Posterior vena cava (tissue), 2 donors: Measurements from ENCODE around the gene TLR8. TPM values are rescaled to one million over a fixed set of nuclear protein-coding genes. Genes with fewer than 3 reads are reported as not detected.
A peak's percentile ranks its signal among the peaks of the same experiment; 100 is the strongest.

Source experiments
- DNase-seq: peaks from one replicate; pipeline ENCODE4 v3.0.0-alpha.2; 2020; ENCODE audit warnings: low spot score
- intact Hi-C, 2 donors: fragments of 100-400 bp; cut with DNase I; formaldehyde crosslinking; loops; one replicate each; pipeline versions ENCODE4 v1.14.1 to v1.14.2; 2022 to 2023
- total RNA-seq, 2 donors: library from RNA; stranded (reverse); fragmentation: NEBNext Ultra II Directional; extraction: Animal tissue kit (Norgen Biotek cat#: 25700); gene quantifications; one replicate each; pipeline ENCODE4 v1.2.1, GENCODE V29; 2021
- donor health status: DM: yes; HTN: yes; CAD: no.
- donor health status: DM: yes; HTN: yes; CAD: no.

TLR8 gene
- total RNA-seq, 2 donors from 2014 or later: 1.3 to 5.1 TPM

DNA sequence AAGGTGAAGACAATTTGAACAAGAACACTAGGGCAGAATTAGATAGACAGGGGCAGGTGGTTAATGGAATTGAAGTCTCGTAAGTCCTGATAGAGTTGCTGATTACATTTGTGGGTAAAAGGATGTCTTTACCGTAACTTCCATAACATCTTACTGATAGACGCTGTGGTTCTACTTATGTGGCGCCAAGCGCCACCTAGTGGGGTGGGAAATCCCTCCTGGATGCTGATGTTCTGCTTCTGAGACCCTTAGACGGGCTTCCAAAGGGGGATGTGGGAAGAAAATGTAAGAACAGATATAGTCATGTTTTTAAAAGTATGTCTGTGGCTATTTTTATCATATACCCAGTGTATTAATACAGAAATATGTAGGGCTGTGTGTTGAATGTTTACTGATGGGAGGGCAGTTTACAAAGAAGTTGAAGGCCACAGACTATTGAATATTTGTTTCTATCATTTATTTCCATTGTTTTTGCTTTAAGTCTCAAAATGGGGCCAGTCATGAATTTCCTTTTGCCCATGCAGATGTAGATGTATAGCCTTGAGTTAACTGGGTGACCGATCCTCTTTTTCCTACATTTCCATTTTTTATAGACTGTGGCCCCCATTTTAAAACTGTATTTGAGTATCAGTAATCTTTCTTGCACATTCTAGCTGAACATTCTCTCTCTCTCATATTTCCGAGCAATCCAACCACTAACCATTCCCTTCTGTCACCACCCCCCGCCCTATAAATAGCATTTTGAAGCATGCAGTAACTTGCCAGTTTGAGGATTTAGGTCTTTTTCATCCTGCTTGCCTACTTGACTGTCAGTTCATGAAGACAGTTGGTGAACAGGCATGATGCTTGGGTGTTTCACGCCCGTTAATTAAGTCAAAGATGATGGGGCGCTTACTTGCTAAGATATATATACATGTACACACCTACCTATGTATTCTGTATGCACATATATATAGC, 12.1 kb upstream of the TLR8 start:
- intact Hi-C loops: loop anchor here in 1 of 2 donors (10.0 kb wide), 1 partner anchor 80 kb away; no protein-coding TSS in a partner anchor
- no peak for DNase-seq

DNA sequence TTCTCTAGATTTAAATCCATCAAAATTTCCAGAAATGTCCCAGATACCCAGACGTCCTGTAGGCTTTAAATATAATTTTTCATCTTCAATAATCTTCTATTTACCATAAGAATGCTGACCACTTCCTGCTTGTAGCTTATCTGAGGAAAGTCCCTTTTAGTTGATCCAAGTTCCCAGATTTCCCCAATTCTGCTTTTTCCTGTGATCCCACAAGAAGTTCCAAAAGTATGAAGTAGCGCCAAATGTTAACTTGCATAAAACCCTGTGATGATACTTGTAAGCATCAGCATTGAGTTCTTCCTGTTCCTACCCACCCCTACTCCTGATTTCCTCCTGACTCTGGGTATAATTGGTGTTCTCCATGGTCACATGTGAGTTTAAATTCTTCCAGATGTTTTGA, 10.6 kb upstream of the TLR8 start:
- intact Hi-C loops: loop anchor here in 1 of 2 donors (10.0 kb wide), 1 partner anchor 81 kb away; no protein-coding TSS in a partner anchor
- DNase-seq: no peak

DNA sequence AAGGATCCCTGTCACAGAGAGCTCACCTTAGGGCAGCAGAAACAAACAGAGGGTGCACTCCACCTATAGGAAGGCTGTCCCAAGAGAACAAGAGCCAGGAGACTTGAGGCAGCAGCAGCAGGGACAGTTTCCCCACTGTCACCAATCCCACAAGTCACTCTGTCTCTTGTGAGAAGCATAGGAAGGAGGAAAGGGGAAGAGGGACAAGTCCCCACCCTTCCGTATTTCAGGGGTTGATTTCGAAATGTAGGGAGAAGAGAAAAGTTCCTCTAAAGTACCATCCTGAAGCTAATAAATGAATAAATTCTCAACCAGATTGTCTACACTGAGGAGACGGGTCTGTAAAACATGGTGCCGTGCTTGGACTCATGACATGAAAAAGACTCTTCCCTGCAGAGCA, 9.5 kb upstream of the TLR8 start:
- no peak for DNase-seq
- intact Hi-C loops: loop anchor here in 1 of 2 donors (10.0 kb wide), 1 partner anchor 82 kb away; no protein-coding TSS in a partner anchor

DNA sequence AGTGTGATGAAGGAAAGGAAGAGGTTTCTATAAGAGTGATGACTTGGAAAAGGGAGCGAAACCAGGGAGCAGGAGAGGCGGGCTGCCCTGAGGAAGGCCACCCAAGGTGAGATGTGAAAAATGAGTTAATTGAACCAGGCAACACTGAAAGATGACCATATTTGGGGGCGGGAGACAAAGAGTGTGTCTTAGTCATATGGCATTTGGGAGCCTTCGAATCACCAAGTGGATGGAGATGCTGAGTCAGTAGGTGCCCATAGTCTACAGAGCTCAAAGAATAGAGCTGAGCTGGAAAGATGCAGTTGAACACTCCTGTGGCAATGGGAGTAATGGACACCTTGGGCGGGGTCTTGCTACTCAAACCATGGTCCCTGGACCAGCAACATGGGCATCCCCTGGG, 8.3 kb upstream of the TLR8 start:
- intact Hi-C loops: loop anchor here in 1 of 2 donors (10.0 kb wide), 1 partner anchor 83 kb away; no protein-coding TSS in a partner anchor

DNA sequence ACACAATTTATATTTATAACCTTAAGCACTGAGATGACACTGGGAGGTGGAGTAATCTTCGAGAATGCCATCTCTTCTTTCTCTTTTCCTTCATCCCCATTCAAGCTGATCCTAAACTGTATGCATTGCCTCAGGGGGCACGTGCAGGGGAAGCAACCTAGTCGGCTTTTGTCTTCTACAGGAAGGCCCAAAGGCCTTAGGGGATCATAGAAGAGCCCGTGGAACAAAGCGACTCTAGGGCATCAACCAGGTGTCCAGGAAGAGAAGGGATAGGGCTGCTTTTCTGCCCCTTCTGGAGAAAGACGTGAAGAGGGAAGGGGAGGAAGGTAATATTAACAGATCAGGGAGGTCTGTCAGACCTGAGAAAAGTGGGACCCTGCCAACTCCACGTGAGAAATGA, 6.9 kb upstream of the TLR8 start:
- DNase-seq: no peak
- intact Hi-C loops: loop anchor here in 1 of 2 donors (10.0 kb wide), 1 partner anchor 85 kb away; no protein-coding TSS in a partner anchor

More for the DNA sequence above, 8.3 kb upstream of the TLR8 start:
- no peak for DNase-seq

DNA sequence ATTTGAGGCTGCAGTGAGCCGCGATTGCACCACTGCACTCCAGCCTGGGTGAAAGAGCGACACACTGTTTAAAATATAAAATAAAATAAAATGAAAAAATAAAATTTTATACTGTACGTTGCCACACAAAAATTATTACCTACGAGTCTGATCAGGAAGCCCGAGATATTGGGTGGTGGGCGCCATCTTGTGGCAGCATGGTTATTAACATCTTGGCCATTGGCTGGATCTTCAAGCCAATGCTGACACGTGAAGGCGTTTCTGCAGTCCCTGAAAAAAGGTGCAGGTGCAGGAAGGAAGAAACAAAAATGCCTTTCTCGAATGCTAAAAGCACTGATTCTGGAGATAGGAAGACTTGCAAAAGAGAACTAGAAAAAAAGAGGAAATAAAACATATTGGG, 4.9 kb upstream of the TLR8 start:
- DNase-seq: peak; percentile 87
- intact Hi-C loops: no loop called here

DNA sequence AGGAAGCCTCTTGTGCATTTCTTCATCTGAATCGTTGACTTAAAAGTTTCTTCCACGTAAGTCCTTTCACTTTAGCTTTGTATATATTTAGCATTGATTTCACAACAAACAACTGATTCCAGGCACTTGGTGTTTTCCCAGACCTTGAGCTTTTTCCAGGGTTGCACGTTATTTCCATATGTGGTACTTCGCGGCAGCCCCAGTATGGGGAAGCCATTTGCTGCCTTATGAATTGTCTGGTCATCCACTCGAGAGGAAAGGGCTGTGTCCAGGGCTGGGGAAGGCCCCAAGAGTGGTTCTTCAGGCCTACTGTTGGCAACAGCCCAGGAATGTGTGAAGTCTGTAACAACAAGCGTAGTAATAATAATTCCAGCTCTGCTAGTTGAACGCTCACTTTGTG, 2.8 kb upstream of the TLR8 start:
- no peak for DNase-seq

DNA sequence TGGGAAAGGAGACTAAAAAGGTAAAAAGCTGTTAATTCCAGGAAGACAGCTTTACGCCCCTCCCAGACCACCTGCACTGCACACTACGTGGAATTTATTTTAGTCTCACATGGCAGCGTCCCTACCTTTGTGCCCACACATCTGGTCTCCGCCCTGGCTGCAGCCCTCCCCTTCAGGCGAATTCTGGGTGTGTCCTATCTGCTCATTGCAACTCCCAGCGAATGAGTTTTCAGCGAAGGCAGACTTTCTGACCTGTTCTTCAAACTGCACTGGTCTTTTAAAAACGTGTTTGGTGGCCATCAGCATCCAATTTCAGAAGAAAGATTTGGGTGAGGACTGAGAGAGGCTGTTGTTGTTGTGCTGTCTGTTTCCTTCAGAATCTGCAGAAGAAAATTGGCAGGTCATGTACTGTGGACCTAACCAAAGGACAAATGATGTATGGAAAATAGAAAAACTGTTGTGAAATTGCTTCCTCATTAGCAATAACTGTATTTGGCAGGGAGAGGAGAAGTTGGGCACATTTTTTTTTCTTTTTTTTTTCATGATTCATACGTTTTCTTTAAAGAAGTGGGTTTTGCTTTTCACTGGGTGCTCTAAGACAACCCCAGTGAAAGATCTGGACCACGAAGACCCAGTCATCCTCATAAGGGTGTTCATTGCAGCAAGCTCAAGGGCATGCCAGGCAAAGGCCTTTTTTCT, 4.2 kb downstream of the TLR8 start:
- no peak for DNase-seq
- intact Hi-C loops: no loop called here

More for the DNA sequence above, 2.8 kb upstream of the TLR8 start:
- intact Hi-C loops: no loop called here

DNA sequence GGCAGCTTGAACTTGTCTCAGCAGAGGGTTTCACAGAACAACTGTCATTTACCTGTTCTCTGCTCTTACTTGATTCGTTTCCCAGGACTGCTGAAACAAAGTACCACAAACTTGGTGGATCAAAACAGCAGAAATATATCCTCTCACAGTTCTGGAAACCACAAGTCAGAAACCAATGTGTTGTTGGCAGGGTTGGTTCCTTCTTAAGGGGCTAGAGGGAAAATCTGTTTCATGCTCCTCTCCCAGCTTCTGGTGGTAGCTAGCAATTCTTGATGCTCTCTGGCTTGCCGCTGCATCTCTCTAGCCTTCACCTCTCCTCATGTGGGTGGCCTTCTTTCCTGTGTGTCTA, 4.7 kb downstream of the TLR8 start:
- DNase-seq: no peak
- intact Hi-C loops: no loop called here

DNA sequence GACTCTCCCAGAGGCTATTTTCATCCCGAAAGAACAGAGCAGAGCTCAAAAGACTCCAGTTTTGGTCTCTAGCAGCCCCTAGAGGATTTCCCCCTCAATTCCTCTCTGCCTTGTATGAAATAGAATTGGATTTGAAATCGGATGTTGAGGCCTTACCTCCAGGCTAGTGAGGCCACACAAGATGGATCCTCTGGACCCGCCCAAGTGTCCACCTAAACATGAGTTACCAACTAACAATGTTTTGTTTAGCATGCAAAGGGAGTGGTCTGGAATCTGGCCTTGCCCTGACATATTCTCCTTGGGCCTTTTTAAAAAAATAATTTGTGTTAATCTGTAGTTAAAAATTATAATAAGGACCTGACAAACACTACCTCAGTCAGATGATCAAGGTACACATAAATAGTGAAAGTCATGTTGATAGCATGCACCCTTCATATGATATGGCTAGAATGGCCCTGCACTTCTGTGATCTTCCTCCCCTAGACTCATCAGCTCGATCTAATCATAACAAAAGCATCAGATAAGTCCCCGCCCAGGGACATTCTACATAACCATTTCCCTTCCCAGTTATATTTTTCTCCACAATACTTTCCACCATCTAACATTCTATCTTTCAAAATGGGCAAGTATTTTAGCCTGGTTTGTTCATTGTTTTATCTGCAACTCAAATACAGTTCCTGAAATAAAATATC, 6.5 kb downstream of the TLR8 start:
- intact Hi-C loops: no loop called here
- DNase-seq: no peak

DNA sequence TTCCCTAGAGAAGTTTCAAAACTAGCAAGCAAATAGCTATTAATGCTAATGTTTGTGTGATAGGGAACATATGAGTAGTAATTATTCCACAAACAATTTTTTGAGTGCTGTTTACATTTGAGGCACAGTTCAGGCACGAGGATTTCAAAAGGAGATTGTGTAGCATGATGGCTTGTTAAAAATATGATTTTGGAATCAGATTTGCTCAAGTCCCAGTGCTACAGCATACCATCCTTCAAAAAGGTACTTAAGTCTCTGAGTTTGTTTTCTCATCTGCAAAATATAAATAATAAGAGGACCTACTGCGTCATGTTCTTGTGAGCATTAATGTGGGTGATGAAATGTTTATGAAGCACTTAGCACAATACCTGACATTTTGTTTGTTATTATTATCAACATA, 11.3 kb downstream of the TLR8 start:
- DNase-seq: no peak
- intact Hi-C loops: no loop called here

DNA sequence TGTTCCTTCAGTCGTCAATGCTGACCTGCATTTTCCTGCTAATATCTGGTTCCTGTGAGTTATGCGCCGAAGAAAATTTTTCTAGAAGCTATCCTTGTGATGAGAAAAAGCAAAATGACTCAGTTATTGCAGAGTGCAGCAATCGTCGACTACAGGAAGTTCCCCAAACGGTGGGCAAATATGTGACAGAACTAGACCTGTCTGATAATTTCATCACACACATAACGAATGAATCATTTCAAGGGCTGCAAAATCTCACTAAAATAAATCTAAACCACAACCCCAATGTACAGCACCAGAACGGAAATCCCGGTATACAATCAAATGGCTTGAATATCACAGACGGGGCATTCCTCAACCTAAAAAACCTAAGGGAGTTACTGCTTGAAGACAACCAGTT, 12.6 kb downstream of the TLR8 start:
- intact Hi-C loops: no loop called here
- no peak for DNase-seq

DNA sequence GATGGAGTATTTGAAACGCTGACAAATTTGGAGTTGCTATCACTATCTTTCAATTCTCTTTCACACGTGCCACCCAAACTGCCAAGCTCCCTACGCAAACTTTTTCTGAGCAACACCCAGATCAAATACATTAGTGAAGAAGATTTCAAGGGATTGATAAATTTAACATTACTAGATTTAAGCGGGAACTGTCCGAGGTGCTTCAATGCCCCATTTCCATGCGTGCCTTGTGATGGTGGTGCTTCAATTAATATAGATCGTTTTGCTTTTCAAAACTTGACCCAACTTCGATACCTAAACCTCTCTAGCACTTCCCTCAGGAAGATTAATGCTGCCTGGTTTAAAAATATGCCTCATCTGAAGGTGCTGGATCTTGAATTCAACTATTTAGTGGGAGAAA, 13.2 kb downstream of the TLR8 start:
- no peak for DNase-seq
- intact Hi-C loops: loop anchor here in 1 of 2 donors (5.0 kb wide), 1 partner anchor 1407 kb away; no protein-coding TSS in a partner anchor

DNA sequence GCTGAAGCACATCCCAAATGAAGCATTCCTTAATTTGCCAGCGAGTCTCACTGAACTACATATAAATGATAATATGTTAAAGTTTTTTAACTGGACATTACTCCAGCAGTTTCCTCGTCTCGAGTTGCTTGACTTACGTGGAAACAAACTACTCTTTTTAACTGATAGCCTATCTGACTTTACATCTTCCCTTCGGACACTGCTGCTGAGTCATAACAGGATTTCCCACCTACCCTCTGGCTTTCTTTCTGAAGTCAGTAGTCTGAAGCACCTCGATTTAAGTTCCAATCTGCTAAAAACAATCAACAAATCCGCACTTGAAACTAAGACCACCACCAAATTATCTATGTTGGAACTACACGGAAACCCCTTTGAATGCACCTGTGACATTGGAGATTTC, 14.6 kb downstream of the TLR8 start:
- no peak for DNase-seq
- intact Hi-C loops: loop anchor here in 1 of 2 donors (5.0 kb wide), 1 partner anchor 1409 kb away; no protein-coding TSS in a partner anchor

DNA sequence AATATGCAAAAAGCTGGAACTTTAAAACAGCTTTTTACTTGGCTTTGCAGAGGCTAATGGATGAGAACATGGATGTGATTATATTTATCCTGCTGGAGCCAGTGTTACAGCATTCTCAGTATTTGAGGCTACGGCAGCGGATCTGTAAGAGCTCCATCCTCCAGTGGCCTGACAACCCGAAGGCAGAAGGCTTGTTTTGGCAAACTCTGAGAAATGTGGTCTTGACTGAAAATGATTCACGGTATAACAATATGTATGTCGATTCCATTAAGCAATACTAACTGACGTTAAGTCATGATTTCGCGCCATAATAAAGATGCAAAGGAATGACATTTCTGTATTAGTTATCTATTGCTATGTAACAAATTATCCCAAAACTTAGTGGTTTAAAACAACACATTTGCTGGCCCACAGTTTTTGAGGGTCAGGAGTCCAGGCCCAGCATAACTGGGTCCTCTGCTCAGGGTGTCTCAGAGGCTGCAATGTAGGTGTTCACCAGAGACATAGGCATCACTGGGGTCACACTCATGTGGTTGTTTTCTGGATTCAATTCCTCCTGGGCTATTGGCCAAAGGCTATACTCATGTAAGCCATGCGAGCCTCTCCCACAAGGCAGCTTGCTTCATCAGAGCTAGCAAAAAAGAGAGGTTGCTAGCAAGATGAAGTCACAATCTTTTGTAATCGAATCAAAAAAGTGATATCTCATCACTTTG, 15.6 kb downstream of the TLR8 start:
- intact Hi-C loops: loop anchor here in 1 of 2 donors (5.0 kb wide), 1 partner anchor 1410 kb away; no protein-coding TSS in a partner anchor
- DNase-seq: no peak

DNA sequence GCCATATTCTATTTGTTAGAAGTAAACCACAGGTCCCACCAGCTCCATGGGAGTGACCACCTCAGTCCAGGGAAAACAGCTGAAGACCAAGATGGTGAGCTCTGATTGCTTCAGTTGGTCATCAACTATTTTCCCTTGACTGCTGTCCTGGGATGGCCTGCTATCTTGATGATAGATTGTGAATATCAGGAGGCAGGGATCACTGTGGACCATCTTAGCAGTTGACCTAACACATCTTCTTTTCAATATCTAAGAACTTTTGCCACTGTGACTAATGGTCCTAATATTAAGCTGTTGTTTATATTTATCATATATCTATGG, 16.1 kb downstream of the TLR8 start:
- intact Hi-C loops: loop anchor here in 1 of 2 donors (5.0 kb wide), 1 partner anchor 1410 kb away; no protein-coding TSS in a partner anchor

DNA sequence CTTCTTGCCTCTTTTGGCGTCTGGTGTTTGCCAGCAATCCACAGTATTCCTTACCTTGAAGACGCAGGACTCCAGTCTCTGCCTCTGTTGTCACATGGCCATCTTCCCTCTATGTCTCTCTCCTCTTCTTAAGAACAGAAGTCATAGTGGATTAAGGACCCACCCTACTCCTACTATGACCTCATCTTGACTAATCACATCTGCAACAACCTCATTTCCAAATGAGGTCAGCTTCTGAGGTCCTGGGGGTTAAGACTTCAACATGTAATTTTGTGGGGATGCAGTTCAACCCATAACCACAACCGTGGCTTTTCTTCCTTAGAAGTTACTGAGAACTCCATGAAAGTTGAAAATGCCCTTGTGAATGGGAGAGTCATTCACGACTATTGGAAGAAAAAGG, 23.3 kb downstream of the TLR8 start:
- no peak for DNase-seq
- intact Hi-C loops: no loop called here

More for the DNA sequence above, 16.1 kb downstream of the TLR8 start:
- no peak for DNase-seq

DNA sequence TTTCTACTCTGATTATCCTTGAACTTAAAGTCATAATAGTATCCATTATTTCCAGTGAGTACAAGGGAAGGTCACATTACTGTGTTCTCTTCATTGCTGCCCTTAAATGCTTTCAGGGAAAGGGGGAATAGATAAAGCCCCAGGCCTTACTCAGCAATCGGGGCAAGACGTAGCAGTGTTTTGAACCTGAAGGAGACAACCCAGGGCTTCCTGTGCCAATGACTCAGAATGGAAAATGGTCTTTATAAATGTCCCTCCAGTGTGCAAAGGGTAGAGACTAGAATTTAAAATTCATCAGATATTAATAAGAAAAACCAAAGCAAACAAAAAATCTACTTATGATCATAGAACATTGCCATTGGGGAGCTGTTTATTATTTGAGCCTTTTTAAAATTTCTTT, 23.7 kb downstream of the TLR8 start:
- intact Hi-C loops: no loop called here
- DNase-seq: no peak

DNA sequence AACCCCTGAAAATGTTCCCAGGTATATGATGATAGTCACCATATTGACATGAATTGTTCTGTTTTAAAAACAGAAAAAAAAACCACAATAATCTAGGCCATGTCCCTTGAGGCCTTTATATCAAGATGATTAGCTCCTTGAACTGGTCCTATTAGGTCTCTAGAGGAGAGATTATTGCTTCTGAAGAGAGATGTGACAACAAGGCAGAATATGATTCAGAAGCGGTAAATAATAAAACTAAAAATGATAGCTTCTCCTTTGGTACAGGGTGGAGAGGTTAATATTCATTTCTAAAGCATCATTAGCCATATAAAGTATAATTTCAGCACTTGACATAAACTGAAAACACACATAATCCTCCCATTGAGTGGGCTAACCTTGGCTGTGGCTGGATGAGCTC, 25.8 kb downstream of the TLR8 start:
- intact Hi-C loops: no loop called here
- DNase-seq: no peak
